NCI-H187 (cell line): ENCODE data around the gene CCDC184.
"Not testable (repeated sequence)": the region's sequence is repeated elsewhere in the genome, so short reads cannot be mapped to it uniquely, and the experiment has no call there.

Source experiments
- DNase-seq, 2 experiments: peaks; one replicate each; lab custom pipeline; 2025; lab: John Stamatoyannopoulos, UW

The CCDC184 gene

DNA sequence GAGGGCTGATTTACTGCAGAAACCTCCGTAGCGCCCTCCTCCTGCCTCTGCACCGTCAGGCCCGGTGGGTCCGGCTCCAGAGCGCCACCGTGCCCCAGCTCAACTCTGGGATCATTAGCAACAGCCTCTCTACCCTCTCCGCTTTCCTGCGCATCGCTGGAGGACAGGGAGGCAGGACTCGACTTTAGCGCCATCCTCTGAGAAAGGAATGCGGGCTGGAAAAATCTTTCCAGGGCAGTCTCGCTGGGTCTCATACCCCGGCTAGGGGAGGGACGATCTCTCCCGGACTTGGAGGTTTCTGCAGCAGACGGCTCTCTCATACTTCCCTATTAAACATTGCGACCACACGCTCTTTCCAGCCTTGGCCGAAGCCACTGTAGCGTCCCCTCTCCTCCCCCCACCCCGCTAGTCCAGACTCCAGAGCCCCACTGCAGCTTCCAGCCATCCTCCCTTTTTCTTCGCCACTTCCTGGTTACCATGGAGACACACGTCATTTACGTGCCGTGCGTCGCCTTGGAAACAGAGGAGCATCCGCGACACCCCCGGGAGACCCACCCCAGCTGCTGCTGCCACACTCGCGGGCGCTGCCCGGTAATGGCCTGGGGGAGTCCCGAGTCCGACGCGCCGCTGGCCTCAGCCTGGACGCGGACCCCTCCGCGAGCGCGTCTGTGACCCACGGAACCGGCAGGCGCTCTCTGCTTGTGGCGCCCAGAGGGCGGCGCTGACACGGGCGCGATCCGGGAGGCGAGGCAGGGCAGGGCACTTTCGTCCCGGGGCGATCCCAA, at the start of gene CCDC184:
Gene CCDC184, plus strand, starts transcription at position 554 of the 785 bp plus-strand sequence. CDS start 479 bp downstream, outside the sequence.
- peak; percentile 34 to 67 for DNase-seq

DNA sequence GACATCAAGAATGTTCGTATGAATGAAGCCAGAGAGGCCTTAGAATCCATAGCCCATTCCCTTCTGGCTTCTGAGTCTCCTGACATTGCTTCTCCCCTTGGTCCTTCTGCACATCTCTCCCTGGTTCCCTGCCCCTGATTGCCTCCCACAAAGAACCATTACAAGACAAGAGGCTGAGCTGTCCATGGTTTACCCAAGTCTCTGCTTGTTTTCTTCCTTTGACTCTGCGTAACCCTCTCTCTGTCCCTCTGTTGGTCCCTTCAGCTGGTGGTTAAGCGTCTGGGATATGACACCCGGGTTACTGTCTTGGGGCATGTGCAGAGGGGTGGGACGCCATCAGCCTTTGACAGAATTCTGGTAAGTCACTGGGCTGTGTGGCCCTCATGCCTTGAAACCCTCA, 48.4 kb upstream of the CCDC184 start:
- no peak for DNase-seq

DNA sequence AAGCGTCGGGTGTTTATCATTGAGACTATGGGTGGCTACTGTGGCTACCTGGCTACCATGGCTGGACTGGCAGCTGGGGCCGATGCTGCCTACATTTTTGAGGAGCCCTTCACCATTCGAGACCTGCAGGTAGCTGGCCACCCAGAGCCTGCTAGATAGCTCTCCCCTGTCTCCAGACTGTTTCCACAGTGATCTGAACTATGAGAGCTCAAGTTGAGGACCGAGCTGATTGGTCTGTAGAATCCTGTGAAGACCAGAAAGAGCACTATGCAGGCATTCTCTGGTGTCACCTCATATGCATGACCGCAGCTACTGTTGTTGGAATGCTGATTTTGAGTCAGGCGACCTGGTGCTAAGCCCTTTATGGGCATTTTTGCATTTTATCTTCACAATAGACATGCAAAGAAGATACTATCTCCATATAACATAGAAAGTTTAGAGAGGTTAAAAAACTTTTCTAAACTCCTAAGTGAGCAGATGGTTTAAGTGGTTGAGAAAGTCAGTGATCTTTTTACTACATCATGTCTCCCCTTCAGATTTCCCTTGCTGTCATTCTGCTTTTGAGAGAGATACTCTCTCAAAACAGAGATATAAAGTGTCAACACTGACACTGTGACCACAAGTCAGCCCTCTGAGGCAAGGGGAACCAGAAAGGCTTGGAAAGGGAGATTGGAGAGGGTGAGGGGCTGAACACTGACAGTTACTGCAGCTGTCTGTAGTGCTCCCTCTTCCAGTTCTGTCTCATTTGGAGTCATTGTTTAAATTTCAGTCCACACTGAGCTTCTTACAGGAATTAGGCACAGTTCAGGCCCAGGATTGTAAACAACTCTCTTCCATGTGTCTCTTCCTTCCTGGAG, 40.4 kb upstream of the CCDC184 start:
- no peak for DNase-seq

DNA sequence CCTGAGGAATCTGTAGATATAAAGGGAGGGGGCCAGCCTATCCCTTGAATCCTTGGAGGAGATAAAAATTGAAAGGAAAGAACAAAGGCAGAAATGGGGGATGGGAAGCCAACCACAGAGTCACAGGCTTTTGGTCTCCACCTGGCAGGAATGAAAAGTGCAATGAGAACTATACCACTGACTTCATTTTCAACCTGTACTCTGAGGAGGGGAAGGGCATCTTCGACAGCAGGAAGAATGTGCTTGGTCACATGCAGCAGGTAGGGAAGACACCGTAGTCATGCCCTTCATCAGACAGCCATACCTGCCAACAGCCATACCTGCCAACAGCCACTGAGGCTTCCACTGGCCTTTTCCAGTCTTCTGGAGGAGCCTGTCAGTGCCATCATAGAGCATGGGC, 39.5 kb upstream of the CCDC184 start:
- no peak for DNase-seq

DNA sequence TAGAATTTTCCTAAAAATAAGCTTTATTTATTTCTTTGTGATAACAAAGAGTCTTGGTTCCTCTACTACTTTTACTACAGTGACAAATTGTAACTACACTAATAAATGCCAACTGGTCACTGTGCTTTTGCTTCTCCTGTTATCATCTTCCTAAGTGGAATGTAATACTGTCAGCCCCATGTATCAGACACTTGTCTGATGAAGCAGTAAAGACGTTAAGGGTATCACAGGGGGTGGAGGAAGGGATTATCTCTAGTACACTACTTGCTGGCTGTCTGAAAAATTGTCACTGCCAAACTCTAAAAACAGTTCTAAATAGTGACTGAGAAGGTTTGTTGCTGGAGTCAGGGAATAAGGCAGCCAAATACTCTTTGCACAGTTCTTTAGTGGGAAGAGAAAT, 37.5 kb upstream of the CCDC184 start:
- DNase-seq = no peak

DNA sequence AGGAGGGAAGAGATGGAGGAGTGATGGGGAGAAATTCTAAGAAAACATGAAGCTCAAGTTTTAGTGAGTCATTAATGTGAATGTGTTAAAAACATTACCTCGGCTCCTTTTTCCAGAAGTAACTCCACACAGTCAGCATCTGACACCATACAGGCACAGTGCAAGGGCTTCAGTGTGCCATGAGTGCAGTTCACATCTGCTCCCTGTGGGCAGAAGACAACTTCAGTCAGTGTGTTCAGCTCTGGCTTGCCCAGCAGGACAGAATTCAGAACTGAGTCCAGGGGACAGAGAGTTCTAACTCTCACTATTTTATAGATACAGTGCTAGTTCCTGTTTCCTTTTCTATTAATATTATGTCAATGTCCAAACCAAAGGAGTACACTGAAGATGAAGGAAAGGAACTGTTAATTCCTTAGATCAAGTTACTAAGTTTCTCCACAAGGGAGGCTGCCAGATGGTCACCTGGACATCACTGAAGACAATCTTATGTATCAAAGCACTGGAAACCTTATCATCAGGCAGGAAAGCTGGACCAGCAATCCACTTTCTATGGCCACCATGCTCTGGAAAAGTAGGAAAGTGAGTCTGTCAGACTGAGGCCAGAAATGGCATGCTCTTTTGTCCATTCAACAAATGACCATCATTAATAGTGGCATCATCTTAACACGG, 32.2 kb upstream of the CCDC184 start:
- DNase-seq = no peak

DNA sequence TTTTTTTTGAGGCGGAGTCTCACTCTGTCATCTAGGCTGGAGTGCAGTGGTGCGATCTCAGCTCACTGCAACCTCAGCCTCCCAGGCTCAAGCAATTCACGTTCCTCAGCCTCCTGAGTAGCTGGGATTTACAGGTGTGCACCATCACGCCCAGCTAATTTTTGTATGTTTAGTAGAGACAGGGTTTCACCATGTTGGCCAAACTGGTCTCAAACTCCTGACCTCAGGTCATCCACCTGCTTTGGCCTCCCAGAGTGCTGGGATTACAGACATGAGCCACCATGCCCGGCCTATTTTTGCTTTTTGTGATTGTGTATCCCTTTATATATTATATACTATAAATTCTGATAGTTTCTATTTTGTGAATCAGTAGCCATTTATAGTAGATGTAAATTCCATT, 27.7 kb upstream of the CCDC184 start:
- DNase-seq = not testable (repeated sequence)

DNA sequence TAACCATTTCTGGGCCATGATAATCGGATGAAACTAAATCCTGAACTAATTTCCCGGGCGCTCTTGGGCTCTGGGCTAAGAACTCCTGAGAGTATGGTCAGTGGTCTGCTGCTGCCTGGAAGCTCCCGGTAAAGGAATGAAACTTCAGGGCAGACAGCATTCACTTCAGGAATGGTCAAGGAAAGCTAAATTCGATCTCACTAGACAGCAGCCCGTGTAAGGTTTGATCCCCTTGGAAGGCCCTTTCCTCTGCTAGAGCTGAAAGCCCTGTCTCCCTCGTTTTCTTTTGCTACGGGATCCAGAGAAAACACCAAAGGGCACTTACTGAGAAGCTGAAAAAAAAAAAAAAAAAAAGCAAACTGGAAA, 26.8 kb upstream of the CCDC184 start:
- no peak for DNase-seq

DNA sequence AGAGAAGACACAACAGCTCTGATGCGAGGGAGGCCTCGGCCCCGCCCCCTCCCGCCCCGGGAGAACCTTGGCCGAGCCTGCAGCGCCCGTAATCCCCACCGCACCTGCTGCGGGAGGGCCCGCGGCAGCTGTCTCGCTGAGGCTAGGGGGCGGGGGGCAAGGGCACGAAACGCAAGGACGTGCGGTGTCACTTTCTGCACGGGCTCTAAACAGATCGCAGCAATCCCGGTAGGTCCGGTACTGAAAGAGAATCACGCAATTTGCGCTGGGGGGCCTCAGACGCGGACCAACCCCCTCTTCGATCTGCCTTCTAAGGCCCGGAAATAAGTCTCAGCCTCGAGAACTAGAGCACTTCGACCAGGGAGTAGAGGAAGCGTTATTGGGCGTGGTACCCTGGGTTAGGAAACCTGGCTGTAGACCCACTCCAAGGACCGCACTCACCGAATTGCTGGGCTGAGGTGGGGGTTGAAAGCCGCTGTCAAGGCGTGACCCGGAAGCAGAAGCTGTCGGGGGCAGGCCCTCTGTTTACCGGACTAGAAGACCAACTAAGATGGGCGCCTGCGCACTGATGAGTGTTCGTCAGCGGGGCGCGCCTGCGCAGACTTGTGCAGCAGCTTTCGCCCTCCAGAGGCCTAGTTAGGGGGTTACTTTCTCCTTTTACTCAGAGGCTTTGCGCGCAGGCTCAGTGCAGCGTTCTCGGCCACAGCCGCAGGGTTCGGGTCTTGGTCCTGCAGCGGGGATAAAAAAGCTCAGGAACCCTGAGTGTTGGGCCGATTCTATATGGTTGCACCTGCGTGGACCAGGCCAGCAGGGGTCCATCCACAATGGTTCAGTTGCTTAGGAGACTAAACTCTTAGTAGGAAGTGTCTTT, 26.2 kb upstream of the CCDC184 start, which contains the start of gene ASB8:
Gene ASB8, minus strand, starts transcription at position 498 of the 871 bp plus-strand sequence. CDS start 4,019 bp downstream, outside the sequence.
- DNase-seq = peak; percentile 97 to 99

DNA sequence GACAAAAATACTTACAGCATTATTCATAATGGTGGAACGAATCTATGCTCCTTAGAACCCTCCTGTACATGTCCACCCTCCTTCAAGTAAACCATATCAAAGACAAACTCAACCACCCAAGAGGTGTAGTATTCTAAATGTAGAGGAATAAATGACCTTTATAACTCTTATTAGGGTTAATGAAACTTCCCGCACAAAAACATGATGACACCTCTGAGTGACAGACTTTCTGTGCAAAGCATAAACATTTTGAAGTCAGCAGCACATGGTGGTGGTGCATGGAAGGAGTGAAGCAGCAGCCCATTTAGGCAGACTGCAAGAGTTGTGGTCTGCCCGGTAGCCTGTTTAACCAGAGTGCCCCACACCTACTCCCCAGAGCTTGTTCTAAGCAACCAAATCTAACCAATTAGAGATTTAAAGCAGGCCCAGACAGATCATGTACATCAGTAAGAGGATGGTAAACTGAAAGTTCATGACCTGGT, 25.5 kb upstream of the CCDC184 start:
- DNase-seq = no peak

DNA sequence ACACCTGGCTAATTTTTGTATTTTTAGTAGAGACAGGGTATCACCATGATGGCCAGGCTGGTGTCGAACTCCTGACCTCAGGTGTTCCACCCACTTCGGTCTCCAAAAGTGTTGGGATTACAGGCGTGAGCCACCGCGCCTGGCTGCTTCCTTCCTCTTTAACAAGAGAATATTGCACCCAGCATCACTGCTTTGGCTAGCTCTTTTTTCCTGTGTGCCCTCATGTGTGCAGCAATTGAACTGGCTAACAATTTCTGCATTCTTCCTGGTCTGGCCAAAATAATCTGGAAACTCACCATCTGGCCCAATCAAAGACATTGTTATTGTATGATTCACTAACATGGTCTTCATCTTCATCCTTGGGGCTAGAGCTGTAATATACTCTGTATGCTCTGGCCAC, 23.4 kb upstream of the CCDC184 start:
- no peak for DNase-seq

DNA sequence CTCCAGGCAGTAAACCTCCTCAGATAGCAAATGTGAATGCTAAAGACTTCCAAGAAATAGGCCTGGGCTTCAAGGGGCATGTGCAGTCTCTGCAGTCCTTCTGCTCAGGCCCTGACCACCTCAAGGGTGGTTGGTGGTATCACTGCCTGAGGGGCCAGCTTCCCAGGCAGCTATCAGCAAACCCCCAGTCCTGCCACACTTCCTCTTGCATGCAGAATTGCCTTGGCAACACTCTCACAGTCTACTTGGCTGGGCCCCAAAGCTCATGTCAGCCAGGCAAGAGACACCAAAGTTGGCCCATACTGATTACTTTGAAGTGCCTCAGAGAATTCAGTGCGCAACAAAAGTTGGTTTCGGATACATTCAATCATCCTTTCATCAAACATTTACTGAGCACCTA, 22.6 kb upstream of the CCDC184 start:
- DNase-seq = no peak

DNA sequence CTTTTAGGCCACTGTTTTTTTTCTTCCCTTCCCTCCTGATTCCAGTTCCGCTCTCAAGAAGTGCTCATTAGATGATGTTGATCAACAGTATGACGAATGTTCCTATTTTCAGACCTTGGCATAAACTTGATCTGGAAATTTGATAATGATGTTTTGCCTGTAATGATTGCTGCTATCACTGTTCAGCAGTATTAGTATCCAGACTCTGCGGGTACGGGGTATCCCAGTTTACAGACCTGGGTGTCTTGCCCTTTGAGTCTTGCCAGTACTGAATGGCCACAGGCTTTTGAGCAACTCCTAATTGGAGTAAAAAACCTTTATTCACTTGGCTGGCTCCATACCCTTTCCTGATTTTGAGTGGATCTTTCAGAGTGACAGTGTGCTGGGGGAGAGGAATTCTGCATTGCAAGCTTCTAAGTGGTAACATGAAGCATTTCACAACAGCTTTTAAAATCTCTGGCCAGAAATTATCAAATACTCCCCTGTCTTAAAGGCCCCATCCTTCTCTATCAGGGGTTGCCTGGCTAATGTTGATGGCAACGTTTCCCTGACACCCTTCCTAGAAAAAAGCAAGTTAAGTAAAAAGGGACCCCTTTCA, 20.2 kb upstream of the CCDC184 start:
- no peak for DNase-seq

DNA sequence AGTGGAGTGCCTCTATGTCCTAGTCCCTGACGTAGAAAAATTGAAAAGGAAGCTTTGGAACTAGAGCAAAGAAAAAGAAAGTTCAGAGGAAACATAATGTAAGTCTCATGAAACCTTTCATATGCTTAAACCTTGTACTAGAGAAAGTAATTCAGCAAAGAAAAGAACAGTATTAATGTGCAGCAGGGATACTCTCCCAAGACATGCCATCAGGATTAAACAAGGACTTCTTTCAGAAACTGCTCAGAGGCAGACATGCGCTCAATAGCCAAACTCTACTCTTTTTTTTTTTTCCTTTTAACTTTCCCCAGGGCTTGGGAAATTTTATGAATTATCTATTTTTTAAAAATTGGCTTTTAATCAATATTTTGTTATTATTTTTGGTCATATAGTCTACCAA, 19.0 kb upstream of the CCDC184 start:
- DNase-seq = no peak

DNA sequence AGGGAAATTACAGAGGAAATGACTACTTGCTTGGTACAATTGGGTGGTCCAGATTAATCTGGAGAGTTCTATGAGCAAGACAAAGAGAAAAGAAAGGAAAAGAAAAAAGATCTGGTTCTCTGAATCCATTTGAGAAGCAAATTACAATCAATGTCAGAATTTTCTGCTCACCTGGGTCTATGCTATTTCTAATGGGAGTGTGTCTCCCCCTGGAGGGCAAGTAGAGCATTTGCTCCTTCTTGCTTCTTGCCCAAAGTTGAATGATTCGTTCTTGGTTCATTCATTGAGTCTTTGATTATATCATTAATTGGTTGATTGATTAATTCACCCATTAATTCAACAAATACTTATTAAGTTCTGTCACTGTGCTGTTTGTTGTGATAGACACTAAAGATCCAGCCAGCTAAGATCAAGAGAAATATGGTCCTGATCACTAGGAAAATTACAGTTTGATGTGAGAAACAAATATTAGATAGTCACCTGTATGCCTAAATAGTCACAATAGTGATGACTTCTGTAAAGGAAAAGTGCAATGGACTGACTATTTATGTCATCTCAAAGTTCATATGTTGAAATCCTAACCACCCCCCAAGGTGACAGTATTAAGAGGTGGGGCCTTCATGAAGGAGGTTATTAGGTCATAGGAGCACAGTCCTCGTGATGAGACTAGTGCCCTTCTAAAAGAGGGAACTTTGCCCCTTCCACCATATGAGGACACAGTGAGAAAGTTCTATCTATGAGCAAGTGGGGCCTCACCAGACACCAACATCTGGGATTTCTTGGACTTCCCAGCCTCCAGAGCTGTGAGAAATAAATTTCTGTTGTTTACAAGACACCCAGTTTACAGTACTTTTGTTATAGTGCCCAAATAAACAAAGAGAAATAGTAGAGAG, 18.1 kb upstream of the CCDC184 start:
- DNase-seq = peak in 1 of 2 experiments; percentile 31

DNA sequence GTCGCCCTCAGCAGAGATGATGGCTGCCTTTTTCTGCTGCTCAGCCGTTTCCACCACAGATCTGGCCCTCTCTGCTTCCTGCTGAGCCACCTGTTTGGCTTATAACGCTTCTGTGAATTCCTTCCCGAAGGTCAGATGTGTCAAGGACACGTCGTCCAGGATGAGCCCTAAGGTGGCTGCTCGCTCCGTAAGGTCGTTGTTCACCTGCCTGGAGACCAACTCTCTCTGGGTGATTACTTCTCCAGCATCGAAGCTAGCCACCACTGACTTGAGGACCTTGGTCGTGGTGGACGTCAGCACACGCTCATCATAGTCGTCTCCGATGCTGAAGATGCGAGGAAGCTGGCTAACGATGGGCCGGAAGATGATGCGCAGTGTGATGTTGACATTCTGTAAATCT, 14.4 kb upstream of the CCDC184 start:
- no peak for DNase-seq

DNA sequence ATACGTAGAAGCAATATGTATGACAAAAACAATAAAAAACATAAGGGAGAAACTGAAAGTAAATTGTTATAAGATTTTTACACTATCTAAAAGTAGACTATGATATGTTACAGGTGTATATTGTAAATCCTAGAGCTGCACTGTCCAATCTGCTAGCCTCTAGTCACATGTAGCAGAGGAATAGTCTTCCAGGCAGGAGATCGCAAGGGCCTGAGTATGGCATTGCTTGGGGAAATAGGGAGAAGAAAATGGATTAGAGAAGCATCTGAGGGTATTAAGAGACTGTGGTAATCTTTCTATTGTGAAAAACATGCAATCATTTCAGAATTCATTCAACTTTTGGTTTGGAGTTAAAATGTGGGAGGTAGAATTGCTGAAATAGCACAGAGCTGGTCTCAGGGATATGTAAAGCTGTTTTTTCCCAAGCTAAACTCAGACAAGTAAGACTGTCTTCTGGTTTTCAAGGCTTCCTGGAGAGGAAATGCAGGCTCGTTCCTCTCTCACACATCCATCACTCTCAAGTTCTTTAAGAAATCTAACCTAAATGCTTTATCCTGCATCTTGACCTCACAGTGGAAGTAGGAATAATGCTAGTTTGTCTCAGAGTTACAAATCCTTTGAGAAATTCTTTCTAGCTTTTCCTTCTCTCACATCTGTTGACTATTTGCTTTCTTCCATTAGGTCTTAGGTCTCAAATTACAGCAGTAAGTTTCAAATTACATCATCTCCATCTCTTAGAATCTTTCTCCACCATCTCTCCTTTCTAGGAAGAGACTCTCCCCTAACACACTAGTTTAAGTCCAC, 7.6 kb upstream of the CCDC184 start:
- no peak for DNase-seq

DNA sequence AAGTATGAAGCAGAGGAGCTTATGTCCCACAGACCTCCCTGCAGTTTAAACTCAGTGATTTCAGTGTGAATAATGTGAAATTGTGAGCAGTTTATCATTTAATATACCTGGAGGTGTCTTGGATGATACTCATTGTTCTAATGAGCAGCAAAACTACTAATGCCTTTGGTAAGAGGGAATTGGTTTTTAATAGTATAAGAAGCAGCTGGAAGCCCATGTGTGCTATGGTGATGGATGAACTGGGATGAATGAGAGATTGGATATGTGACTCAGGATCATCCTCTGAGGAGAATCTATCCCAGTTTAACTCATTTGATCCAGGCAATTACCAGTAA, 7.1 kb upstream of the CCDC184 start:
- DNase-seq = no peak

DNA sequence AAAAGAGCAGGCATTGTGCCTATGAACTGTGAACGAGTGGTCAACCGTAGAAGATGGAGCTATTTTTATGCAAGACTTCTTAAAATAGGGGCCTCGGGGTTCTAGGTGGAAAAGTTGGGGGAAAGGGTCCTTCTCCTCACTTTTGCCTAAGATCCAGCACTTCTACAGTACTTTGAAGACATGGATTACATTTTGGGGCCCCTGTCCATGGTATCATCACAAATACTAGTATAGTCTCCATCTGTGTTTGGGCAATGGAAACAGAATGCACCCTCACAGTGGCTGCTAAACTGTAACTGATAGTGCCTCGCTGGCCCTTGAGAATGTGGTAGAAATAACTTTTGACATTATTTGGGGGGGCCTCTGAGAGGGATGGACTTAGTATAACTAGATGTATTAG, 5.5 kb upstream of the CCDC184 start:
- no peak for DNase-seq
